IMR-90 (cell line): ENCODE measurements around the gene WBP2NL. TPM values are rescaled to one million over a fixed set of nuclear protein-coding genes. Genes with fewer than 3 reads are reported as not detected.

Source experiments
- ATAC-seq: fragments of 200-7000 bp; cut with Tn5 transposase; 2 replicates; pipeline ENCODE4 v1.9.1; 2020; ENCODE audit warnings: low read depth, mild to moderate bottlenecking, moderate library complexity
- BruUV-seq: library from RNA; stranded (reverse); fragments of 400-500 nt; replicated peaks from 2 replicates; lab custom pipeline; 2021; lab: Mats Ljungman, UMichigan
- CTCF ChIA-PET: fragments of 300-600 bp; formaldehyde crosslinking; extraction: SDS; loops from one replicate; lab custom pipeline; 2021; ENCODE audit warnings: antibody characterized with exemption; lab: Yijun Ruan, JAX
- POLR2A ChIA-PET: fragments of 300-600 bp; sonication (Branson Sonifier 250); formaldehyde crosslinking; loops from one replicate; lab custom pipeline; 2022; ENCODE audit warnings: antibody characterized with exemption; ENCODE audit not compliant: unreplicated experiment; lab: Charles Lee
- DNase-seq: peaks from one replicate; pipeline ENCODE4 v3.0.0; 2013
- H2AFZ ChIP-seq: replicated peaks from 2 replicates; pipeline ENCODE3; 2013; ENCODE audit warnings: low read length, mild to moderate bottlenecking; ENCODE audit not compliant: poor library complexity
- H2AK5ac ChIP-seq: 2 replicates; pipeline ENCODE4 v1.6.1; 2013; ENCODE audit warnings: low read depth, low read length, inconsistent platforms
- H2AK9ac ChIP-seq: replicated peaks from 2 replicates; pipeline ENCODE3; 2013; ENCODE audit warnings: mild to moderate bottlenecking, low read depth, low read length, moderate library complexity; ENCODE audit not compliant: poor library complexity
- H2BK120ac ChIP-seq: 2 replicates; pipeline ENCODE4 v1.6.1; 2013; ENCODE audit warnings: low read depth, low read length, inconsistent platforms
- H2BK15ac ChIP-seq: 3 replicates; pipeline ENCODE4 v1.6.1; 2013; ENCODE audit warnings: low read depth, low read length, inconsistent platforms
- H2BK20ac ChIP-seq: 2 replicates; pipeline ENCODE4 v1.6.1; 2013; ENCODE audit warnings: low read depth, mild to moderate bottlenecking, inconsistent platforms, low read length, moderate library complexity
- H2BK5ac ChIP-seq: 2 replicates; pipeline ENCODE4 v1.6.1; 2013; ENCODE audit warnings: mild to moderate bottlenecking, low read depth, low read length, inconsistent platforms; ENCODE audit not compliant: poor library complexity, severe bottlenecking
- H3K14ac ChIP-seq: replicated peaks from 2 replicates; pipeline ENCODE4 v1.6.1; 2013; ENCODE audit warnings: low read depth, low read length, inconsistent platforms
- H3K18ac ChIP-seq: 2 replicates; pipeline ENCODE4 v1.6.1; 2013; ENCODE audit warnings: low read depth, low read length, control low read depth
- H3K23ac ChIP-seq: 2 replicates; pipeline ENCODE4 v1.6.1; 2013; ENCODE audit warnings: low read depth, low read length, inconsistent platforms
- H3K27ac ChIP-seq: 2 replicates; pipeline ENCODE4 v1.5.1; 2013; ENCODE audit warnings: mild to moderate bottlenecking, control low read depth, low read length; ENCODE audit not compliant: insufficient read depth
- H3K27me3 ChIP-seq: 2 replicates; pipeline ENCODE4 v1.6.1; 2013; ENCODE audit warnings: low read length; ENCODE audit not compliant: control insufficient read depth, insufficient read depth
- H3K36me3 ChIP-seq: 2 replicates; pipeline ENCODE4 v1.6.1; 2013; ENCODE audit warnings: low read length, mixed read lengths; ENCODE audit not compliant: control insufficient read depth, insufficient read depth
- H3K4ac ChIP-seq: 2 replicates; pipeline ENCODE4 v1.6.1; 2013; ENCODE audit warnings: low read depth, low read length, inconsistent platforms
- H3K4me1 ChIP-seq: 2 replicates; pipeline ENCODE4 v1.6.1; 2013; ENCODE audit warnings: low read length, mixed read lengths; ENCODE audit not compliant: control insufficient read depth, insufficient read depth
- H3K4me2 ChIP-seq: 2 replicates; pipeline ENCODE4 v1.6.1; 2013; ENCODE audit warnings: low read depth, mild to moderate bottlenecking, control low read depth, low read length, moderate library complexity
- H3K4me3 ChIP-seq: 2 replicates; pipeline ENCODE4 v1.5.1; 2013; ENCODE audit warnings: low read depth, mild to moderate bottlenecking, control low read depth, low read length, moderate library complexity; ENCODE audit not compliant: insufficient read depth
- H3K56ac ChIP-seq: 2 replicates; pipeline ENCODE4 v1.6.1; 2013; ENCODE audit warnings: low read length, inconsistent platforms; ENCODE audit not compliant: insufficient read depth; ENCODE audit errors: extremely low read depth
- H3K79me1 ChIP-seq, 2 experiments: 2 replicates each; pipeline ENCODE4 v1.6.1; 2013; ENCODE audit warnings: low read length in 2 of 2, inconsistent platforms in 1 of 2, low read depth in 1 of 2
- H3K9ac ChIP-seq: 2 replicates; pipeline ENCODE4 v1.6.1; 2013; ENCODE audit warnings: low read depth, low read length, control low read depth
- H3K9me1 ChIP-seq: 2 replicates; pipeline ENCODE4 v1.6.1; 2013; ENCODE audit warnings: low read length, inconsistent platforms; ENCODE audit not compliant: insufficient read depth
- H3K9me3 ChIP-seq: 2 replicates; pipeline ENCODE4 v1.6.1; 2013; ENCODE audit warnings: low read length; ENCODE audit not compliant: control insufficient read depth, insufficient read depth
- H4K20me1 ChIP-seq: 2 replicates; pipeline ENCODE4 v1.6.1; 2013; ENCODE audit warnings: low read length, inconsistent platforms; ENCODE audit not compliant: insufficient read depth
- H4K5ac ChIP-seq: 2 replicates; pipeline ENCODE4 v1.6.1; 2013; ENCODE audit warnings: mild to moderate bottlenecking, low read depth, low read length, control low read depth
- H4K8ac ChIP-seq, 2 experiments: 2 replicates each; pipeline ENCODE4 v1.6.1; 2013; ENCODE audit warnings: low read depth in 2 of 2, low read length in 2 of 2, control low read depth in 1 of 2, inconsistent platforms in 1 of 2
- H4K91ac ChIP-seq: 2 replicates; pipeline ENCODE4 v1.6.1; 2013; ENCODE audit warnings: low read depth, low read length, inconsistent platforms; ENCODE audit not compliant: insufficient read depth
- BHLHE40 ChIP-seq: fragments of 150-350 bp; IDR thresholded peaks from 2 replicates; pipeline ENCODE4 v1.6.1; 2016; ENCODE audit warnings: mild to moderate bottlenecking, low read depth, low read length
- CEBPB ChIP-seq: IDR thresholded peaks from 2 replicates; pipeline ENCODE4 v1.6.1; 2012; ENCODE audit warnings: low read depth, low read length, improper control_type of control experiment
- CHD1 ChIP-seq: IDR thresholded peaks from 2 replicates; pipeline ENCODE4 v1.6.1; 2012; ENCODE audit warnings: low read depth, low read length, improper control_type of control experiment
- CTCF ChIP-seq: conservative IDR thresholded peaks from 2 replicates; pipeline ENCODE4 v1.5.1; 2012; ENCODE audit warnings: mild to moderate bottlenecking, low read depth, low read length, improper control_type of control experiment
- FOS ChIP-seq: fragments of 150-350 bp; IDR thresholded peaks from 2 replicates; pipeline ENCODE4 v1.6.1; 2016; ENCODE audit warnings: low read depth, low read length
- MAFK ChIP-seq: IDR thresholded peaks from 2 replicates; pipeline ENCODE4 v1.6.1; 2012; ENCODE audit warnings: low read depth, low read length, improper control_type of control experiment
- MAZ ChIP-seq: IDR thresholded peaks from 2 replicates; pipeline ENCODE4 v1.6.1; 2012; ENCODE audit warnings: low read depth, mild to moderate bottlenecking, low read length, improper control_type of control experiment, moderate library complexity, borderline replicate concordance
- MXI1 ChIP-seq: IDR thresholded peaks from 2 replicates; pipeline ENCODE4 v1.6.1; 2012; ENCODE audit warnings: low read depth, mild to moderate bottlenecking, low read length, moderate library complexity, borderline replicate concordance
- NFE2L2 ChIP-seq: fragments of 150-350 bp; IDR thresholded peaks from 2 replicates; pipeline ENCODE4 v1.6.1; 2016; ENCODE audit warnings: low read depth, mild to moderate bottlenecking, low read length
- RCOR1 ChIP-seq: IDR thresholded peaks from 2 replicates; pipeline ENCODE4 v1.6.1; 2012; ENCODE audit warnings: mild to moderate bottlenecking, low read length, improper control_type of control experiment; ENCODE audit not compliant: insufficient replicate concordance
- RFX5 ChIP-seq: IDR thresholded peaks from 2 replicates; pipeline ENCODE4 v1.8.0; 2012; ENCODE audit warnings: low read depth, mild to moderate bottlenecking, low read length, moderate library complexity
- WGBS, 2 experiments: methylation state at CpG; one replicate each; pipeline versions ENCODE4 v1.1.5 to v1.1.7; 2013; ENCODE audit warnings: missing lambda C conversion rate in 2 of 2; ENCODE audit not compliant: insufficient read length in 1 of 2; ENCODE audit errors: extremely low coverage in 2 of 2; 5-methylcytosine and 5-hydroxymethylcytosine counted together
- dilution Hi-C: fragments of 300-500 bp; cut with HindIII; formaldehyde crosslinking; loops from one replicate; pipeline ENCODE4 v1.14.3; 2018; ENCODE audit warnings: low sequenced_read_pairs; ENCODE audit not compliant: unreplicated experiment
- in situ Hi-C: fragments of 300-500 bp; cut with MboI; formaldehyde crosslinking; loops from 3 replicates; pipeline ENCODE4 v1.14.3; 2019; ENCODE audit warnings: low sequenced_read_pairs, inconsistent platforms, mixed read lengths
- intact Hi-C: fragments of 100-400 bp; cut with micrococcal nuclease; formaldehyde crosslinking; loops from 2 replicates; pipeline ENCODE4 v1.10.0; 2022
- polyA plus RNA-seq, 3 experiments: library from polyadenylated mRNA; depleted of rRNA; stranded (reverse); fragments of >200 nt; gene quantifications; 2 replicates each; pipeline ENCODE4 v1.2.3, GENCODE V29; 2012; ENCODE audit warnings: low replicate concordance in 1 of 3
- total RNA-seq: library from RNA; depleted of rRNA; stranded (reverse); fragments of >200 nt; gene quantifications from 2 replicates; pipeline ENCODE4 v1.2.3, GENCODE V29; 2012
- TF ChIP-seq, protein P1 (sequence below): fragments of 150-350 bp; IDR thresholded peaks from 2 replicates; pipeline ENCODE4 v1.6.1; 2016; ENCODE audit warnings: low read depth, mild to moderate bottlenecking, low read length, moderate library complexity, borderline replicate concordance
- TF ChIP-seq, protein P2 (sequence below): fragments of 150-350 bp; IDR thresholded peaks from 2 replicates; pipeline ENCODE4 v1.6.1; 2017; ENCODE audit warnings: mild to moderate bottlenecking, antibody characterized with exemption, low read length, low read depth

WBP2NL gene
- total and polyA plus RNA-seq, 2 of the 4 experiments (the other 2 are of a cell fraction) = not detected

GRCh38 chr22:41991111-41991510 lies 7.5 kb upstream of the WBP2NL start:
- no peaks in the 10 kb centered on the region for H3K9me3 ChIP-seq
- no peak overlapping the region for H3K4me3 ChIP-seq
- no peaks in the 10 kb centered on the region for H3K4me1 ChIP-seq
- ChIA-PET POLR2A (no interaction called here), CTCF (no interaction called here)
- no peaks in the 10 kb centered on the region for H3K79me1 ChIP-seq
- intact Hi-C loops = no loop called here
- H4K8ac ChIP-seq = no peak overlapping the region
- H2BK15ac ChIP-seq = no peak overlapping the region
- H3K9ac ChIP-seq = no peak overlapping the region
- no peak overlapping the region for H2AK5ac ChIP-seq
- no peak overlapping the region for H3K4me2 ChIP-seq
- no TSS peak for BruUV-seq
- no peak overlapping the region for H4K91ac ChIP-seq
- H3K18ac ChIP-seq = no peak overlapping the region
- dilution Hi-C loops = no loop called here
- DNase-seq (no peak), ATAC-seq (no peak)
- H3K4ac ChIP-seq = no peak overlapping the region
- no peak overlapping the region for H3K14ac ChIP-seq
- WGBS, 2 experiments = no CpG with 5 or more reads among the region's 7 CpGs
- no peak overlapping the region for H2BK5ac ChIP-seq
- no peaks in the 10 kb centered on the region for H3K36me3 ChIP-seq
- in situ Hi-C loops = no loop called here
- H2AK9ac ChIP-seq = no peak overlapping the region
- H2BK20ac ChIP-seq = no peak overlapping the region
- peaks cover 25% of the 10 kb centered on the region for H3K27me3 ChIP-seq
- H3K27ac ChIP-seq = no peak overlapping the region
- no peak overlapping the region for H3K23ac ChIP-seq
- TF ChIP-seq RFX5 (no peak), FOS (no peak), CTCF (no peak), MAZ (no peak), CHD1 (no peak), NFE2L2 (no peak), MAFK (no peak), BHLHE40 (no peak), MXI1 (no peak), RCOR1 (no peak), CEBPB (no peak)
- TF ChIP-seq, protein P1, sequence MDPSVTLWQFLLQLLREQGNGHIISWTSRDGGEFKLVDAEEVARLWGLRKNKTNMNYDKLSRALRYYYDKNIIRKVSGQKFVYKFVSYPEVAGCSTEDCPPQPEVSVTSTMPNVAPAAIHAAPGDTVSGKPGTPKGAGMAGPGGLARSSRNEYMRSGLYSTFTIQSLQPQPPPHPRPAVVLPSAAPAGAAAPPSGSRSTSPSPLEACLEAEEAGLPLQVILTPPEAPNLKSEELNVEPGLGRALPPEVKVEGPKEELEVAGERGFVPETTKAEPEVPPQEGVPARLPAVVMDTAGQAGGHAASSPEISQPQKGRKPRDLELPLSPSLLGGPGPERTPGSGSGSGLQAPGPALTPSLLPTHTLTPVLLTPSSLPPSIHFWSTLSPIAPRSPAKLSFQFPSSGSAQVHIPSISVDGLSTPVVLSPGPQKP = no peak
- TF ChIP-seq, protein P2, sequence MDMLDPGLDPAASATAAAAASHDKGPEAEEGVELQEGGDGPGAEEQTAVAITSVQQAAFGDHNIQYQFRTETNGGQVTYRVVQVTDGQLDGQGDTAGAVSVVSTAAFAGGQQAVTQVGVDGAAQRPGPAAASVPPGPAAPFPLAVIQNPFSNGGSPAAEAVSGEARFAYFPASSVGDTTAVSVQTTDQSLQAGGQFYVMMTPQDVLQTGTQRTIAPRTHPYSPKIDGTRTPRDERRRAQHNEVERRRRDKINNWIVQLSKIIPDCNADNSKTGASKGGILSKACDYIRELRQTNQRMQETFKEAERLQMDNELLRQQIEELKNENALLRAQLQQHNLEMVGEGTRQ = no peak
- no peak overlapping the region for H2AFZ ChIP-seq
- no peaks in the 10 kb centered on the region for H4K20me1 ChIP-seq
- no peak overlapping the region for H4K5ac ChIP-seq
- no peak overlapping the region for H2BK120ac ChIP-seq
- no peak overlapping the region for H3K56ac ChIP-seq
- no peaks in the 10 kb centered on the region for H3K9me1 ChIP-seq
